ENCODE results near the gene STK17B. TPM values are rescaled to one million over a fixed set of nuclear protein-coding genes. Genes with fewer than 3 reads are reported as not detected.
A peak's percentile ranks its signal among the peaks of the same experiment; 100 is the strongest.

Gene STK17B
- 100 to 1,000 TPM; 159 to 178 TPM for total RNA-seq

DNA sequence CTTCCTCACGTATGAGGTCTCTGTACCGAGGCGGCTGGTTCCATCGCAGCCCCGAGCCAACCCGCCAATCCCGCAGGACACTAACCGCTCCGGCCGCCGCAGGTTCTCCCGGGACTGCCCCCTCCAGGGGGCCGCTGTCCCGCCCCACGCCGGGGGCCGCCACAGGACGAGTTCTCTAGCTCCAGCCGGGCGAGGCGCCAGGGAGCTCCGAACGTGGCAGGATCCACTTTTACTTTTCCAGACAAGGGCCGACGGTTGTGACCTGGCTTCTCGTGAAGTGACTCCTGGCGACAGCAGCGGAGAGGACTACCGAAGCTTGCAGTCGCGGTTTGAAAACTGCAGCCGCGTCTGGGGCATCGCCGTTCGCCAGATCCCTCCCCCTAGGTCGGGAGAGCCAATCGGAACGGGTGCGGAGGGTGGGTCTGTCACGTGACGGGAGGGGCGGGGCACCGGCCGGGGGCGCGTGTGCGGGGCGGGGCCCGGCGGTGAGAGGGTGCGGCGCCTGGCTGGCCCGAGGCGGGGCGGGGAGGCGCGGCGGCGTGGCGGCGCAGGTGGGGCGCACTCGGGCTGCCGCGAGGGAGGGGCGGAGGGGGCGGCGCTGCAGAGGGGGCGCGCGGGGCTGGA lies at the start of gene STK17B:
TSS of gene STK17B (minus strand) at position 331 of the 624 bp plus-strand sequence. CDS start 8,195 bp downstream, outside the sequence.
- Mint-ChIP-seq H3K9me3 (ENCODE audit: low read depth) (no peaks in the 10 kb centered on the region), H3K27me3 (no peaks in the 10 kb centered on the region), H3K27ac (peak within 1 kb of the TSS; percentile 98), H3K36me3 (ENCODE audit: low read depth) (peaks cover 37% of the 10 kb centered on the region), H3K4me1 (peaks cover 38% of the 10 kb centered on the region), H3K4me3 (peak within 1 kb of the TSS; percentile 92)
- intact Hi-C loops (cut with DNase I, micrococcal nuclease) = loop anchor here (1.0 to 10.0 kb wide), 13 partner anchors 11 to 1329 kb away; partner anchors contain the start of genes HSPD1 (in 1 of the 2), HSPE1 (in 1 of the 2) and SLC39A10 (in 1 of the 2)
- ChIA-PET CTCF (interaction anchor here (0.6 to 3.0 kb wide), 14 partner anchors 11 to 1132 kb away, joined by 3 to 13 read pairs (median 4); no protein-coding TSS in a partner anchor), POLR2A (interaction anchor here (0.9 to 2.6 kb wide), 8 partner anchors 11 to 89 kb away, joined by 3 to 10 read pairs (median 5); no protein-coding TSS in a partner anchor)
- peak; percentile 99 for DNase-seq
- peak; percentile 76 for ATAC-seq

DNA sequence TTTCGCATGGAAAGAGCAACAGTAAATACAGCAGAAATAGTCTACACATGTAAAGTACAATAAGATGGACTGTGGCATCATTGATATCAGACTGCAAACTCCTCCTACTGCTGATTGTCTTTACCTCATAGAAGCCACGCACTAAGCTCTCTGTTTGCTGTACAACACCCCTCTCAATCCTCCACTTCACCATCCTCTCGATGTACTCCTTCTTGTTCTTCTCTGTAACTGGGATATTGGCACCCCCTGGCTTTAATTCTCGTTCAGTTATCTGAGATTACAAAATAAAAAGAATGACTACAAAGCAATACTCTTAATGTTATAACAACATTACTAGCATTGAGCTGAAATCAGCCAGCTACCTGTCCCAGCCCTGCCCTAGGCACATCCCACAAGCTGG lies 49.3 kb upstream of the STK17B start:
- H3K27ac Mint-ChIP-seq = peak overlapping the region; percentile 23
- ATAC-seq (peak; percentile 82), DNase-seq (no peak)
- intact Hi-C loops (cut with DNase I, micrococcal nuclease) = loop anchor here in 1 of 2 experiments (5.0 kb wide), 1 partner anchor 143 kb away; no protein-coding TSS in a partner anchor
- POLR2A ChIA-PET = interaction anchor here (0.7 kb wide), 2 partner anchors 18 to 70 kb away, joined by 3 read pairs; no protein-coding TSS in a partner anchor
- H3K4me1 Mint-ChIP-seq = peaks cover 76% of the 10 kb centered on the region
- H3K36me3 Mint-ChIP-seq (ENCODE audit: low read depth) = peaks cover 11% of the 10 kb centered on the region
- CTCF ChIA-PET = interaction anchor here (0.7 to 3.4 kb wide), 13 partner anchors 9 to 153 kb away, joined by 3 to 20 read pairs (median 6); partner anchors contain the start of gene DNAH7
- H3K4me3 Mint-ChIP-seq = peak overlapping the region; percentile 17
- H3K9me3 Mint-ChIP-seq (ENCODE audit: low read depth) = peaks cover 2% of the 10 kb centered on the region
- no peaks in the 10 kb centered on the region for H3K27me3 Mint-ChIP-seq

DNA sequence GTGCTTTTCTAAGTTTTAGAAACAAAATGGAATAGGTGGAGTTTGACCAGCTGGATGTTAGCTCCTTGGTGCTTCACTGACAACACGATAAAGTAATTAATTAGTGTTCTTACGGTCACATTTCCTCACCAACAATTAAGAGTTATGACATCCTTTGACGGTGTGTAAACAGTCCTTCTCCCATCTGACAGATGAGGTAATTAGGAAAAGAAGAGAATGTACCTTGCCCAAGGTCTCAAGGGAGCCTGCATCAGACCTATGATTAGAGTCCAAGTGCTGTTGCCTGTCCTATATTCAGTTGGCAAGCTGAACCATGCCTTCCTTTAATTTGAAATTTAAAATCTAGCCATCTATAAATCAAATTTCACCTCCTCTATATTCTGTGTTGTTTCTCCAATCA lies 48.3 kb upstream of the STK17B start:
- no peak for DNase-seq
- ChIA-PET CTCF (interaction anchor here (0.9 to 3.4 kb wide), 7 partner anchors 10 to 152 kb away, joined by 3 to 20 read pairs (median 7); partner anchors contain the start of gene DNAH7), POLR2A (no interaction called here)
- Mint-ChIP-seq H3K27me3 (no peaks in the 10 kb centered on the region), H3K4me1 (peaks cover 75% of the 10 kb centered on the region), H3K4me3 (no peak overlapping the region), H3K36me3 (ENCODE audit: low read depth) (peaks cover 10% of the 10 kb centered on the region), H3K9me3 (ENCODE audit: low read depth) (peaks cover 2% of the 10 kb centered on the region), H3K27ac (no peak overlapping the region)
- intact Hi-C loops (cut with DNase I, micrococcal nuclease) = loop anchor here in 1 of 2 experiments (5.0 kb wide), 1 partner anchor 142 kb away; no protein-coding TSS in a partner anchor
- ATAC-seq = no peak

DNA sequence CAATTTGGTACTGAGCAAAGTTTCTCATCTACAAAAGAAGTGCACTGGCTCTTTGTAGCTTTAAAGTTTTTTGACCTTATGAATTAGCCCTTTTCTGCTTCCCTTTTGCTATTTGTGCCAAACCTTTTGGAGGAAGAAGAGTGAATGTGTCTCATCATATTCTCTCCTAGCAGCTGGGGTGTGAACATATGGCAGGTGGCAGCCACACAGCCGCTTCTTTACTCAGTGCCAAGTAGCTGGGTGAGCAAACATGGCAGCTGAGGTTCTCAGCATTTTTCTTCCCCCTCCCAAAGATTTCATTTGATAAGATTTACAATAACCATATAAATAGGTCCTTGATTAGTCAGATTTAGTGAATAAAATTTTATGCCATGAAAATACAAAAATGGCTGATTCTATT lies 46.7 kb upstream of the STK17B start:
- Mint-ChIP-seq H3K27me3 (no peaks in the 10 kb centered on the region), H3K36me3 (ENCODE audit: low read depth) (peaks cover 5% of the 10 kb centered on the region), H3K4me3 (no peak overlapping the region), H3K4me1 (peaks cover 74% of the 10 kb centered on the region), H3K27ac (no peak overlapping the region), H3K9me3 (ENCODE audit: low read depth) (no peaks in the 10 kb centered on the region)
- no peak for ATAC-seq
- ChIA-PET CTCF (interaction anchor here (1.0 to 3.4 kb wide), 5 partner anchors 8 to 139 kb away, joined by 3 to 11 read pairs (median 6); no protein-coding TSS in a partner anchor), POLR2A (interaction anchor here (0.6 kb wide), 1 partner anchor 562 kb away, joined by 3 read pairs; no protein-coding TSS in a partner anchor)
- DNase-seq = no peak
- intact Hi-C loops (cut with DNase I, micrococcal nuclease) = no loop called here

DNA sequence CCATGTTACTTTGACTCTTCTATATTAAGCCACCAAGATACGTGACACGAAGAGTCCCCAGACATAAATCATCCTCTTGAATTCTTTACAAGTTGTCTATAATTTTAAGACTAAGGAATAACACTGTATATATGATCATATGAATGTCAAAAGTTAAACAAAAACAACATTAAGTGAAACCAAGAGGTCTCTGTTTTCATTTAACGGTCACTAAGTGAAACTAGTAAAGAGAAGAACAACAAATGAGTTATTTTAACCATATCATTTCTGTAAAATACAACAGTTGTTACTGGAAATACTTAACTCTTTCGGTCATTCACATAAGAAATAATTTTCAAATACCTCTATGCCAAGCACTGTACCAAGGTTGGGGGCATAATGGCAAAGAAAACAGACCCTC lies 45.7 kb upstream of the STK17B start:
- ChIA-PET CTCF (interaction anchor here (0.6 to 1.8 kb wide), 5 partner anchors 11 to 60 kb away, joined by 3 to 7 read pairs (median 6); no protein-coding TSS in a partner anchor), POLR2A (no interaction called here)
- H3K27me3 Mint-ChIP-seq = no peaks in the 10 kb centered on the region
- ATAC-seq (no peak), DNase-seq (no peak)
- intact Hi-C loops (cut with DNase I, micrococcal nuclease) = no loop called here
- H3K36me3 Mint-ChIP-seq (ENCODE audit: low read depth) = peaks cover 12% of the 10 kb centered on the region
- no peak overlapping the region for H3K27ac Mint-ChIP-seq
- peaks cover 78% of the 10 kb centered on the region for H3K4me1 Mint-ChIP-seq
- peaks cover 6% of the 10 kb centered on the region for H3K9me3 Mint-ChIP-seq (ENCODE audit: low read depth)
- no peak overlapping the region for H3K4me3 Mint-ChIP-seq

DNA sequence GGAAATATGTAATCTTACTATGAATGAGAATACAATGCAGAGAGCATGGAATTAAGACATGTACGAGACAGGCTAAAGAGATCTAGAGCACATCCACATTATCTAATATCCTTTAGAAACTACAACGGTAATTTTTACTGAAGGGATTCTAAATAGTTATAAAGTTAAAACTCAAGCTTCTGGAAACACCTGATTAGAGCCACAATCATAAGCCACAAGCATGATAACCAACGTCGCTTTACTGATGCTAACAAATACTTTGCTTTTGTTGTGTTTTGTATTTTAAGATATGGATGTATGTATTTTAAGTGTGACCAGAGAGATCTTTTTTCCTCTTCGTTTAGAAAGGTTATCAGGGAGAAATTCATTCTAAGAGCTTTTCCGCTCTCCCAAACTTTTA lies 44.0 kb upstream of the STK17B start:
- Mint-ChIP-seq H3K27ac (no peak overlapping the region), H3K9me3 (ENCODE audit: low read depth) (peaks cover 6% of the 10 kb centered on the region), H3K36me3 (ENCODE audit: low read depth) (peaks cover 15% of the 10 kb centered on the region), H3K4me3 (no peak overlapping the region), H3K27me3 (no peaks in the 10 kb centered on the region), H3K4me1 (peaks cover 84% of the 10 kb centered on the region)
- no peak for DNase-seq
- POLR2A ChIA-PET = interaction anchor here (0.6 kb wide), 1 partner anchor 9 kb away, joined by 3 read pairs; no protein-coding TSS in a partner anchor
- intact Hi-C loops (cut with DNase I, micrococcal nuclease) = no loop called here
- ATAC-seq = no peak
- CTCF ChIA-PET = interaction anchor here (0.8 to 2.6 kb wide), 6 partner anchors 10 to 139 kb away, joined by 3 to 8 read pairs (median 4); no protein-coding TSS in a partner anchor

DNA sequence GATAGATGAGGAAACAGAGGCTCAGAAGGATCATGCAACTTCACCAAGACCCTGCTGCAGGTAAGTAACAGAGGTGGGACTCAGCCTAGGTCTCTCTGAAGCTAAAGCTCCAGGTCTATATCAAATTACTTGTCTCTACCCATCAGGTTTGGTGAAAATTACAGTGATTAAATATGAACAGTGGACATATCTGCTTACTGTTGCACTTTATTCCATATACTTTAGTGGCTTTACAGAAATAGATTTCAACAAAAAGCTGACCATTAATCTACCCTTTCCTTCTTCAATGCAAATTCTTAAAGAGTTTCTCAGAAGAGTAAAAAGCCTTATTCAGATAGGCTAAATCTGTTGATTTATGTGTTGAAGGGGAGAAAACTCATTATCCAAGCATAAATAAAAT lies 42.8 kb upstream of the STK17B start:
- Mint-ChIP-seq H3K4me3 (no peak overlapping the region), H3K27ac (no peak overlapping the region), H3K4me1 (peaks cover 82% of the 10 kb centered on the region), H3K9me3 (ENCODE audit: low read depth) (peaks cover 6% of the 10 kb centered on the region), H3K36me3 (ENCODE audit: low read depth) (peaks cover 20% of the 10 kb centered on the region), H3K27me3 (no peaks in the 10 kb centered on the region)
- CTCF ChIA-PET = interaction anchor here (0.5 to 2.6 kb wide), 9 partner anchors 16 to 62 kb away, joined by 3 to 8 read pairs (median 4); no protein-coding TSS in a partner anchor
- POLR2A ChIA-PET = interaction anchor here (0.6 to 0.9 kb wide), 2 partner anchors 18 to 35 kb away, joined by 3 read pairs; no protein-coding TSS in a partner anchor
- no peak for DNase-seq
- intact Hi-C loops (cut with DNase I, micrococcal nuclease) = loop anchor here in 1 of 2 experiments (5.0 kb wide), 1 partner anchor 672 kb away; no protein-coding TSS in a partner anchor
- no peak for ATAC-seq

DNA sequence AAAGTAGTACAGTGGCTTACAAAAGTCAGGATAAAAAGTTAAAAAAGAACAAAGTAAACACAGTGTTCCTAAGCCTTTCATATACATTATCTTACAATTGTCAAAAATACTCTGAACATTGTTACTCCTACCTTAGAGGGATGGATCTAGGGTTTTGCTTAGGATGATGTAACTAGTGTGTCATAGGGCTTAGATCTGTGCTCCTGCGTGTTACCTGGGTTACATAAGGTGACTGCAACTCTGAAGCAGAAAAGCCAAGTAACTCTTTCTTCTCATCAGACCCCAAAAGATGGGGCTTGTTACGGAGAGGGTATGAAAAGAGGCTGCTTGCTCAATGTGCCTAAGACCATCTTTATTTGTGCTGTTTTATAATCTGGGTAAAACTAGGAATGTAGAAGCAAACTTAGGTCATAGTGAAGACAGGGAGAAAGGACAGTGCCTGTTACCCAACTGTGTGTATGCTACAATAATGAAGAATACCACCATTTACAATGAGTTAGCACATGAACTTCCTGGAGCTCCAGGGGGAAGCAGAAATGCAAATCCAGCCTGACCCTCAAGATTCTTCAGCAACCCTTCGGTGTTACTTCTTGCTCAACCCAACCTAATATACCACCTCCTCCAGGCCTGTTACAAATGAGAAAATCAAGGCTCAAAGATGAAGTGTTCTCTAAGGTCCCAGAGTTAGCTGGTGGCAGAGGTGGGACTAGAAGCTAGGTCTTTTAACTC lies 42.0 kb upstream of the STK17B start:
- Mint-ChIP-seq H3K4me3 (no peak overlapping the region), H3K9me3 (ENCODE audit: low read depth) (peaks cover 6% of the 10 kb centered on the region), H3K36me3 (ENCODE audit: low read depth) (peaks cover 20% of the 10 kb centered on the region), H3K4me1 (peaks cover 84% of the 10 kb centered on the region), H3K27ac (peak overlapping the region; percentile 99), H3K27me3 (no peaks in the 10 kb centered on the region)
- DNase-seq = no peak
- ChIA-PET POLR2A (interaction anchor here (0.6 to 0.9 kb wide), 2 partner anchors 19 to 34 kb away, joined by 3 read pairs; no protein-coding TSS in a partner anchor), CTCF (interaction anchor here (0.5 to 2.6 kb wide), 6 partner anchors 17 to 65 kb away, joined by 3 to 8 read pairs (median 4); no protein-coding TSS in a partner anchor)
- no peak for ATAC-seq
- intact Hi-C loops (cut with DNase I, micrococcal nuclease) = loop anchor here in 1 of 2 experiments (5.0 kb wide), 1 partner anchor 671 kb away; no protein-coding TSS in a partner anchor

DNA sequence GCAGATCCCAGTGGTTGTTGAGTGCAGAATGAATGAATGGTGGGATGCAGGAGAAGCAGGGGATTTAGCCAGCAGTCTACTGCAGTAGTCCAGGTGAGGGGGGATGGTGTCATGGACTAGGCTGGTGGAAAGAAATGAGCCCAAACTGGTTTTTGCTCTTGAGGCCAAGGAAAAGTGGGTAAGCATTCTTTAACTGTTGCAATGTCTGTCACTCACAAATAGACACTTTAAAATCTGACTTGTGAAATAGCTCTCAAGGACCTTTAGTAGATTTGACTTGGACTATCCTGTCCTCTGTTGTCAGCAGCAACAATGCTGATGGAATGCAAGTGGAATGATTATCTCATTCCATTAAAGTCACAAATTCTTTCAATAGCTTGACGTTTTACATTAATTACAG lies 37.5 kb upstream of the STK17B start:
- no peaks in the 10 kb centered on the region for H3K27me3 Mint-ChIP-seq
- intact Hi-C loops (cut with DNase I, micrococcal nuclease) = no loop called here
- H3K4me1 Mint-ChIP-seq = peaks cover 59% of the 10 kb centered on the region
- peaks cover 20% of the 10 kb centered on the region for H3K36me3 Mint-ChIP-seq (ENCODE audit: low read depth)
- no peak overlapping the region for H3K27ac Mint-ChIP-seq
- peaks cover 6% of the 10 kb centered on the region for H3K9me3 Mint-ChIP-seq (ENCODE audit: low read depth)
- POLR2A ChIA-PET = no interaction called here
- CTCF ChIA-PET = no interaction called here
- no peak for ATAC-seq
- no peak overlapping the region for H3K4me3 Mint-ChIP-seq
- DNase-seq = no peak

DNA sequence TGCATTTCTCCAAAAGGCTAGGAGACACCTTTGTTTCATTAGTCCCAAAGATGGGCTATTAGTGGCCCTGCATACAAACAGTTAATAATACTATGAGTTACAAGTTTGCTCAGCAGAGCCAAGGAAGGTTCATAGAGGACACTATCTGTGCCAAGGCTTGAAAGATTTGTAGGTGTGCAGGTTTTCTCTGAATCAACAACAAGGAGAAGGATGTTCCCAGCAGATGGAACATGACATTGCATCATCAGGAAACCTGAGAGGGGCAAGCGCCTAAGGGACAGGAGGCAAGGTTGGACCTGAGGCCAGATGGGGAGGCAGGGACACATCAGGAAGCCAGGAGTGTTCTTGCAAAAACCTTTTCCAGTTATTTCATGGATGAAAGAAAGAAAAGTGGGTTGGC lies 35.4 kb upstream of the STK17B start:
- POLR2A ChIA-PET = no interaction called here
- ATAC-seq = no peak
- H3K27me3 Mint-ChIP-seq = no peaks in the 10 kb centered on the region
- H3K27ac Mint-ChIP-seq = no peak overlapping the region
- peaks cover 45% of the 10 kb centered on the region for H3K4me1 Mint-ChIP-seq
- no peak for DNase-seq
- H3K9me3 Mint-ChIP-seq (ENCODE audit: low read depth) = peaks cover 2% of the 10 kb centered on the region
- intact Hi-C loops (cut with DNase I, micrococcal nuclease) = no loop called here
- CTCF ChIA-PET = interaction anchor here (2.8 kb wide), 1 partner anchor 30 kb away, joined by 10 read pairs; no protein-coding TSS in a partner anchor
- peaks cover 10% of the 10 kb centered on the region for H3K36me3 Mint-ChIP-seq (ENCODE audit: low read depth)
- H3K4me3 Mint-ChIP-seq = no peak overlapping the region
